A549 (cell line): ENCODE measurements around the gene JMJD8. TPM values are rescaled to one million over a fixed set of nuclear protein-coding genes. Genes with fewer than 3 reads are reported as not detected.

Source experiments
- ATAC-seq, 2 experiments: fragments of 200-7000 bp in 1 of 2; fragments of >200 bp in 1 of 2; cut with Nextera tagmentation in 1 of 2; cut with Tn5 transposase in 1 of 2; 3 replicates each; pipeline versions ENCODE4 v1.8.0 to v1.9.1; 2018 to 2020; ENCODE audit warnings: mild to moderate bottlenecking in 1 of 2, moderate library complexity in 1 of 2
- CTCF ChIA-PET: fragments of 300-600 bp; sonication (Branson Sonifier 250); formaldehyde crosslinking; extraction: SDS; loops from one replicate; lab custom pipeline; 2021; ENCODE audit warnings: antibody characterized with exemption, inconsistent platforms; lab: Yijun Ruan, JAX
- POLR2A ChIA-PET: fragments of 350-600 bp; formaldehyde crosslinking; extraction: SDS; loops from one replicate; lab custom pipeline; 2021; ENCODE audit warnings: antibody characterized with exemption, inconsistent platforms; lab: Yijun Ruan, JAX
- DNase-seq, 2 experiments: peaks; one replicate each; pipeline versions ENCODE4 v3.0.0 to v3.0.0-alpha.2; 2011 to 2016; ENCODE audit warnings: low read depth in 1 of 2, low spot score in 1 of 2
- FAIRE-seq: peaks from 2 replicates; lab custom pipeline; 2011; peaks lifted over from hg19 to GRCh38; lab: Jason Lieb, UNC
- H3K27ac ChIP-seq, 2 experiments: fragments of >200 bp; sonication (Bioruptor Twin); formaldehyde crosslinking; 3 replicates each; pipeline ENCODE4 v1.5.1; 2016 to 2017
- H3K4me1 ChIP-seq: fragments of >200 bp; sonication (Bioruptor Twin); formaldehyde crosslinking; 3 replicates; pipeline ENCODE4 v1.6.1; 2016
- H3K4me2 ChIP-seq: fragments of >200 bp; sonication (Bioruptor Twin); formaldehyde crosslinking; 3 replicates; pipeline ENCODE4 v1.6.1; 2016
- H3K4me3 ChIP-seq: fragments of >200 bp; sonication (Bioruptor Twin); formaldehyde crosslinking; 3 replicates; pipeline ENCODE4 v1.5.1; 2016
- H3K9me3 ChIP-seq: fragments of >200 bp; sonication (Bioruptor Twin); formaldehyde crosslinking; 3 replicates; pipeline ENCODE4 v1.6.1; 2016
- ATOH8 ChIP-seq: fragments of 250-450 bp; sonication (Bioruptor Pico); IDR thresholded peaks from 2 replicates; pipeline ENCODE4 v1.5.0; 2020; ENCODE audit warnings: low read depth, mild to moderate bottlenecking, moderate library complexity
- BHLHE40 ChIP-seq: IDR thresholded peaks from 2 replicates; pipeline ENCODE4 v1.6.1; 2012; ENCODE audit warnings: low read depth, low read length, inconsistent platforms
- CHD2 ChIP-seq: fragments of 150-350 bp; IDR thresholded peaks from 2 replicates; pipeline ENCODE4 v1.6.1; 2014; ENCODE audit warnings: low read length; ENCODE audit not compliant: partially characterized antibody
- E2F6 ChIP-seq: IDR thresholded peaks from 2 replicates; pipeline ENCODE4 v1.6.1; 2012; ENCODE audit warnings: low read depth, borderline replicate concordance
- EHMT2 ChIP-seq: fragments of 200-600 bp; sonication (generic); IDR thresholded peaks from 2 replicates; pipeline ENCODE4 v1.6.1; 2016; ENCODE audit warnings: antibody characterized with exemption, low read depth, mild to moderate bottlenecking, moderate library complexity
- FOSB ChIP-seq: fragments of 250-450 bp; sonication (Bioruptor Pico); IDR thresholded peaks from 2 replicates; pipeline ENCODE4 v1.5.0; 2020; ENCODE audit warnings: mild to moderate bottlenecking, moderate library complexity
- HOXA7 ChIP-seq: fragments of 250-450 bp; sonication (Bioruptor Pico); IDR thresholded peaks from 2 replicates; pipeline ENCODE4 v1.5.0; 2020; ENCODE audit warnings: mild to moderate bottlenecking, moderate library complexity
- KDM1A ChIP-seq: fragments of 200-600 bp; sonication (generic); IDR thresholded peaks from 2 replicates; pipeline ENCODE4 v1.6.1; 2016; ENCODE audit warnings: low read depth, mild to moderate bottlenecking
- KDM5A ChIP-seq: fragments of 200-600 bp; sonication (generic); IDR thresholded peaks from 2 replicates; pipeline ENCODE4 v1.6.1; 2016; ENCODE audit warnings: antibody characterized with exemption, mild to moderate bottlenecking
- MAFK ChIP-seq: fragments of 450-650 bp; IDR thresholded peaks from 2 replicates; pipeline ENCODE4 v1.6.1; 2014; ENCODE audit not compliant: partially characterized antibody
- MAX ChIP-seq: IDR thresholded peaks from 2 replicates; pipeline ENCODE4 v1.6.1; 2012
- NR3C1 ChIP-seq: fragments of >200 bp; sonication (Bioruptor Twin); formaldehyde crosslinking; IDR thresholded peaks from 3 replicates; pipeline ENCODE4 v1.6.1; 2017
- PHF8 ChIP-seq: fragments of 200-600 bp; sonication (generic); IDR thresholded peaks from 2 replicates; pipeline ENCODE4 v1.6.1; 2016; ENCODE audit warnings: low read depth, mild to moderate bottlenecking, antibody characterized with exemption, moderate library complexity, borderline replicate concordance
- POLR2AphosphoS2 ChIP-seq: conservative IDR thresholded peaks from 2 replicates; pipeline ENCODE4 v1.6.1; 2012; ENCODE audit warnings: low read length, improper control_type of control experiment, inconsistent platforms
- RARB ChIP-seq: fragments of 250-450 bp; sonication (Bioruptor Pico); IDR thresholded peaks from 2 replicates; pipeline ENCODE4 v1.8.0; 2021; ENCODE audit warnings: mild to moderate bottlenecking, moderate library complexity
- RCOR1 ChIP-seq: fragments of 150-350 bp; IDR thresholded peaks from 2 replicates; pipeline ENCODE4 v1.6.1; 2014; ENCODE audit warnings: antibody characterized with exemption, low read length, low read depth
- REST ChIP-seq: fragments of 200-600 bp; sonication (generic); IDR thresholded peaks from 2 replicates; pipeline ENCODE4 v1.6.1; 2016; ENCODE audit warnings: antibody characterized with exemption, mild to moderate bottlenecking, moderate library complexity
- RFX5 ChIP-seq: fragments of 450-650 bp; IDR thresholded peaks from 2 replicates; pipeline ENCODE4 v1.7.1; 2014; ENCODE audit warnings: antibody characterized with exemption, mild to moderate bottlenecking, moderate library complexity
- TP53 ChIP-seq: fragments of 250-450 bp; sonication (Bioruptor Pico); IDR thresholded peaks from 2 replicates; pipeline ENCODE4 v1.5.0; 2021; ENCODE audit warnings: mild to moderate bottlenecking, moderate library complexity
- ZC3H11A ChIP-seq: fragments of 450-650 bp; IDR thresholded peaks from 2 replicates; pipeline ENCODE4 v1.6.1; 2014; ENCODE audit warnings: antibody characterized with exemption, mild to moderate bottlenecking
- ZFP36 ChIP-seq: fragments of 450-650 bp; IDR thresholded peaks from 2 replicates; pipeline ENCODE4 v1.6.1; 2014; ENCODE audit warnings: borderline replicate concordance; ENCODE audit not compliant: partially characterized antibody
- ZNF302 ChIP-seq: fragments of 250-450 bp; sonication (Bioruptor Pico); IDR thresholded peaks from 2 replicates; pipeline ENCODE4 v1.9.0; 2021; ENCODE audit warnings: inconsistent platforms, mild to moderate bottlenecking, moderate library complexity
- WGBS: methylation state at CpG from one replicate; pipeline ENCODE4 v1.1.6; 2017; ENCODE audit errors: missing lambda C conversion rate; 5-methylcytosine and 5-hydroxymethylcytosine counted together
- polyA plus RNA-seq, 4 experiments: library from polyadenylated mRNA; depleted of rRNA in 3 of 4; stranded (reverse); fragments of >200 nt; fragmentation: RNase III in 1 of 4; extraction: RNeasy Plus Mini Kit Qiagen cat#74134 plus additional on column Dnase treatment in 1 of 4; gene quantifications; 2 replicates in 3 of 4; 3 replicates in 1 of 4; pipeline ENCODE4 v1.2.3, GENCODE V29; 2011 to 2017

JMJD8 gene
- polyA plus RNA-seq, 2 of the 4 experiments (the other 2 are of a cell fraction) = 37.5 to 72.6 TPM

GRCh38 chr16:702341-702740 is 18.2 kb upstream of the JMJD8 start:
- no peaks in the 10 kb centered on the region for H3K9me3 ChIP-seq
- ATAC-seq = no peak

GRCh38 chr16:700684-701584 is 16.8 kb upstream of the JMJD8 start:
- WGBS = 12% methylated on average over 19 of the region's 76 CpGs
- ATAC-seq (peak; percentile 36 to 64; a peak in 4 of 6 replicates), FAIRE-seq (no peak), DNase-seq (no peak)
- H3K4me3 ChIP-seq = peak overlapping the region; percentile 21; the same call in 1 of the 3 replicates
- H3K9me3 ChIP-seq = no peaks in the 10 kb centered on the region
- no peak overlapping the region for H3K27ac ChIP-seq
- TF ChIP-seq MAX (peak; percentile 31; the same call in 1 of the 2 replicates), ZFP36 (no peak), REST (peak; percentile 98)
- POLR2A ChIA-PET = interaction anchor here (1.4 kb wide), 1 partner anchor 20 kb away, joined by 3 read pairs; the partner anchor contains the start of gene ANTKMT
- peaks cover 19% of the 10 kb centered on the region for H3K4me1 ChIP-seq
- CTCF ChIA-PET = interaction anchor here (2.2 to 4.1 kb wide), 3 partner anchors 10 to 84 kb away, joined by 9 to 33 read pairs (median 11); no protein-coding TSS in a partner anchor
- H3K4me2 ChIP-seq = peak overlapping the region; percentile 78

More at GRCh38 chr16:702341-702740, 18.2 kb upstream of the JMJD8 start:
- ChIA-PET POLR2A (interaction anchor here (1.4 kb wide), 2 partner anchors 12 to 19 kb away, joined by 3 to 4 read pairs; partner anchors contain the start of genes ANTKMT and WDR24), CTCF (interaction anchor here (1.7 to 25.1 kb wide), 5 partner anchors 9 to 83 kb away, joined by 9 to 656 read pairs (median 11); partner anchors contain the start of genes ANTKMT, CCDC78, CIAO3 and HAGHL)
- Histone ChIP-seq H3K27ac (no peak overlapping the region), H3K4me3 (no peak overlapping the region), H3K4me1 (peaks cover 32% of the 10 kb centered on the region), H3K4me2 (no peak overlapping the region)
- no peak for DNase-seq
- no peak for FAIRE-seq
- WGBS = 68% methylated on average over 19 of the region's 19 CpGs
- TF ChIP-seq ZC3H11A (no peak), RARB (CRISPR knock-in tag) (no peak), MAFK (no peak), ZNF302 (CRISPR knock-in tag) (no peak)

- POLR2A ChIA-PET = interaction anchor here (0.7 kb wide), 1 partner anchor 10 kb away, joined by 4 read pairs; no protein-coding TSS in a partner anchor
- CTCF ChIA-PET = interaction anchor here (0.6 to 1.7 kb wide), 2 partner anchors 23 to 120 kb away, joined by 3 to 4 read pairs; no protein-coding TSS in a partner anchor
- no peak for DNase-seq
- H3K4me3 ChIP-seq = no peak overlapping the region
- WGBS = 43% methylated on average over 9 of the region's 19 CpGs
- peaks cover 26% of the 10 kb centered on the region; the same call in 2 of the 3 replicates for H3K4me1 ChIP-seq
- H3K27ac ChIP-seq = no peak overlapping the region
- no peak for FAIRE-seq
- ATAC-seq = no peak
- no peaks in the 10 kb centered on the region for H3K9me3 ChIP-seq
- H3K4me2 ChIP-seq = no peak overlapping the region
- TF ChIP-seq KDM5A (no peak), CHD2 (no peak), E2F6 (no peak), EHMT2 (no peak), KDM1A (no peak), POLR2AphosphoS2 (no peak), PHF8 (no peak), NR3C1 (no peak), TP53 (CRISPR knock-in tag) (no peak), HOXA7 (CRISPR knock-in tag) (no peak), FOSB (CRISPR knock-in tag) (no peak), ZC3H11A (no peak), RFX5 (no peak), ATOH8 (CRISPR knock-in tag) (no peak), BHLHE40 (no peak), MAX (no peak), RCOR1 (no peak)
These were observed 15.0 kb upstream of the JMJD8 start for GRCh38 chr16:698911-699671.
